Left renal pelvis (tissue), 4 donors: ENCODE data around the gene ATP10A. TPM values are rescaled to one million over a fixed set of nuclear protein-coding genes. Genes with fewer than 3 reads are reported as not detected.

ENCODE experiments used
- DNase-seq, 4 donors: peaks; one replicate each; pipeline ENCODE4 v3.0.0-alpha.2; 2013; ENCODE audit warnings: low read depth in 4 of 4, low spot score in 3 of 4
- polyA plus RNA-seq, 4 donors: library from polyadenylated mRNA; unstranded; fragments of 120-200 nt; gene quantifications; one replicate each; pipeline ENCODE4 v1.2.1, GENCODE V29; 2013; ENCODE audit not compliant: insufficient read length in 4 of 4

The ATP10A gene
- polyA plus RNA-seq, 4 donors: 2.8 to 6.1 (median 4.0) TPM

DNA sequence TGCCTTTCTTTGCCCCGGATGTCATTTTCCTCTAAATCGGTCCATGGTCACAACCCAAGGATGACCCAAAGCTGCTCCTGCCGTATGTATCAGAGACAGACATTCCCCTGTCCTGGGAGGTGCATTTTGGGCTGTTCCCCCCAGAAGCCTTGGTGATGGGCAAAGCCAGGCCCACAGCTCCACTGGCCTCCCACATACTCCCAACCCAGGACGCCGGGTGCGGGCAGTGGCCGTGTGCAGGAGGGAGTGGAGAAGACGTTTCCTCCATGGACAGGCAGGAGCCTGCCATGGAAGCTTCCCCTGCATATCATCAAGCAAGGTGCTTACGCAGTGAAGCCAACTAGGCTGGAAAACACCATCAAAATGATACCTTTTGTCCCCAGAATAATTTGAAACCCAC lies 175.0 kb downstream of the ATP10A start:
- DNase-seq: no peak

DNA sequence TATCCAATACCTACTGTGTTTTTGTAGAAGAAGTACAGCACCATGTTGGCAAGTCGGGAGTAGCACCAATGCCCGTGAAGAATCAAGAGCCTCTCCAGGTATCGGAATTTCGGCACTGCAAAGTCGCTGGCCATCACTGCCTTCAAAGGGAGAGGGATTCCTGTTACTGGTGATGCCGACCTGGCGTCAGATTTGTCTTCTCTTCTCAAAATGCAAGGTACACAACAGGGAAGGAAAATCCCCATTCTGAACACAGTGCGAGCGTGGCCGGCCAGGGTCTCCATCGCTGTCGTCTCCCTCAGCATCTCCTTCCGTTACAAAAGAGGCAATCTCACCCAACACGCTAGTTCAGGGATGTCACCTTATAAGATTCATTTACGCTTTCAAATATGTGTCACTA lies 175.4 kb downstream of the ATP10A start:
- no peak for DNase-seq

DNA sequence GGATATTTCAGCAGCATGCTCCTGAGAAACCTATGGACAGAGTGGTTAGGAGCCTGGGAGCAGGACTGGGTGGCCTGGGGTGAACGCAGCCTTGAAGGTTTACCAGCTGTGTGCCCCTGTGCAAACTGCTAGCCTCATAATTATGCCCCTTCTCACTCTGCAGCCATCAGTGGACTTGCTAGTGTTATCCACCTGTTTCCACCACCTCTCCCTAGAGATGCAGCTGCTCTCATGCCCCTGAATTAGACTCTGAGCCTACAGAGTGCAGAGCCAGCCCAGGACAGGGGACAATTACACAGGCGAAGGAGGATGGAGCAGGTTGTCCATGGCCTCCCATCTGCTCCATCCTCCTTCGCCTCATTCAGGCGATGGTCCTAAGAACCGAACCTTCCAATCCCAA lies 175.9 kb downstream of the ATP10A start:
- no peak for DNase-seq

DNA sequence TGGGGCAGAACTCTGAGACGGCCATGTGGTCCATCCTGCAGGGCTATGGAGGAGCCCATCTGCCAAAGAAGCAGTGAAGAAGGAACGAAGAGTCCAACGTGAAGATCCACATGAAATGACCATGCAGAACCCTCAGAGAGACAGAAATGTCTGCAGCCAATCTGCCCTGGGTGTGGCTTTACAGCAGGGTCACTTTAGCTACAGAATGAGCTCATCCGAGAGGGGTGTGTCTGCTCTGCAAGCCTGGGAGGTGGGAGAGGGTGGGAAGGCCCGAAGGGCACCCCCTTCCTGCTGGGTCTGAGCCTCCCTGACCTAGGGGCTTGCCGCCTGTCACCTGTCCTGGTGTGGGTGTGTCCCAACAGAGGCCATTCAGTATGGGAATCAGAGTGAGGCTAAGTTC lies 176.3 kb downstream of the ATP10A start:
- DNase-seq: no peak

DNA sequence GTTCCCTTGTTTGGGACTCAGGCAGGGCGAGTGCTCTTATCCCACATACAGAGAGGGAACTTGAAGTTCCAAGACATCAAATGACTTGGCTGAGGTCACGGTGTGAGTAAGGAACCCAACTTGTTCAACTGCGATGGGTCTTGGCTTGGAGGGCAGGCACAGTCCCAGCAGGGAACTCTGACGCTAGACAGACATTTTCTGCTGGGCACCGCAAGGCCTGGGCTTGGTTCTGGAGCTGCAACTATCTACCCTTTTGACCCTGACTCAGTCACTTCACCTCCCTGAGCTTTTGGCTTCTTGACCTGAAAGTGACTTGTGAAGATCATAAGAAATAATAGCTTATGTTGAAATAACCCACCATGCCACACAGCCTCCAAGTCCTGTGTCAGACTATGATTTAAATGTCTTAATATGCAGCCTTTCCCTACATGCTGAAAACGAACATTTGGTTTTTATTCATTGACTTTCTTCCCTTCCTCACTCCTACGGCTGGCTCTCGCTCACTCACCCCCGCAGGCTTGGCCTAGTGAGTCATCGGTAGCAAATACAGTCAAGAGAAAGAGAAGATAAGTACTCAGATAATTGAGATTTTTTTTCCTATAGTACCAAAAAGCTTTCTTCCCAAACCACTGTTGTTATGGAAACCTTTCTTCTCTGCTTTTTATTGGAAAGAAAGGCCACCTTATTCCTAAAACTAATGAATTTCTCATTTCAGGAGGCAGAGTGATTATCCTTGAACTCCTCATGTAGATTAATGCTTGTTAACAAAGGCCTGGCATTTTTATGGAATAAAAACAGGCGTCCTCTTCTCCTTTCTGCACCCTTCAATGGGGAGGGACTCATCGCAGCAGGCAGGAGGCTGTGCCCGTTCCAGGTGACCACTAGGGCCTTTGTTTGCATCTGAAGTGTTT lies 178.4 kb downstream of the ATP10A start:
- DNase-seq: no peak

DNA sequence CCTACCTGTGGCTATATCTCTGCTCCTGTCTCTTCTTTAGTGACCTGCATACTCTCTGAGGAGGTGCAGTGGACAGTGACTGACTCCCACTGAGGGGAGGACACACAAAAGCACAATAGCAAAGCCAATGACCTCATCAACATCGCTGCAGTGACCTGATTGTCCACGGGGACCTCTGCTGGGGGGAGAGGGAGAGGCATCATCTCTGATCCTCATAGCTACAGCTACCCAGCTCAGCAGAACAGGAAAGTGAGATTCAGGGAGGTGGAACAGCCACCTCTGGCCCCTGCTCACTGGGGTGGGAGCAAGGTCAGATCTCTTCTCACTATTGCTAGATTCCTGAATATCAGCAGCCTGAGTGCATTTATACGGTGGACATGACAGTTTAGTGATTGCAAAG lies 179.2 kb downstream of the ATP10A start:
- DNase-seq: no peak

DNA sequence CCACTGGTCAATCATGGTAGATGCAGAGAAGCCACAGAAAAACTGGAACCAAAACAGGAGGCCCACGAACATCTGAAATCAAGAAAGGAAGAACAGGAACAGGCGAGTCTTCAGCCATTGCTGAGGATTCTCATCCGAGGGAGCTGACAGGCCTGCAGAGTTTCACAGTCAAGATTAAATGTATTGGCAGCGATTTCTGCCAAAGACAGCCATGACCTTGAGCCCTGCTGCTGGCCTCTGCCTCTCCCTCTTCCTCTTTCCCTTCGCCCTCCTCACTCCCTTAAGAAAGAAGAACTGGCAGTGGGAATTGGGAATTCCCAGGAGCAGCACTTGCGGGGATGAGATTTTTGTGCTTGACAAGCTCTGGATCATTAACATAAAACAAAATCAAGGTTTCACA lies 179.7 kb downstream of the ATP10A start:
- DNase-seq: no peak

DNA sequence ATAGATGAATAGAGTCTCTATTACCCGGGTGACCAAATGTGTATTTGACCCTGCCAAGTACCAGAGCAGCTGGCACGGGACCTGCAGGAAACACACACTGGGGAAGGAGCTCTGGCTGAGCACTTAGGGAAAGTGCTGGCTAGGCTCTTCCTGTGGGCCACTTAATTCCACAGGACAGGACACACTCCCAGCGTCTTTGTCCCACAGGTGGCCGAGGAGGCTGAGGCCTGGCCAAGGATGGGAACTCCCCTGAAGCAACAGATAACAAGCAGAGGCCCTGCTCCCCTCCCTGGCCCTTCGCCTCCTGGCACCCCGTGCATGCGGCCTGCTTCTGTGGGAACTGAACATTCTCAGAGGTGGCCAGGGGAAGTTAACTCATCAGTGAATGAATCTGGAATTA lies 180.8 kb downstream of the ATP10A start:
- DNase-seq: no peak

DNA sequence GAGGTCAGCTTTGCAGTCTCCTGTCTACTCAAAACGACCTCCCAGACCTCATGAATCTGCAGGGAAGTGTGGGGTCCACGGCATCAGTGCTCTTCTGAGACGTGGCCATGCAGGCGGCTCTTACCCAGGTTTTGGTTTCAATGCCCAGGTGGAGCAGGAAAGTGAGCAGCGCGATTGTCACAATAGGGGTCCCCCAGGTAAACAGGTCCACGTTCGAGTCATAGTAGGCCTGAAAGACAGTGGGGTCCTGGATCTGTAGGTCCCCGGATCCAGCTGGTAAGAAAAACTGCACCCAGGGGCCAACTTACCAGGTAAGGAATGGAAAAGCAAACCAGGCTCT lies 182.5 kb downstream of the ATP10A start:
- no peak for DNase-seq

DNA sequence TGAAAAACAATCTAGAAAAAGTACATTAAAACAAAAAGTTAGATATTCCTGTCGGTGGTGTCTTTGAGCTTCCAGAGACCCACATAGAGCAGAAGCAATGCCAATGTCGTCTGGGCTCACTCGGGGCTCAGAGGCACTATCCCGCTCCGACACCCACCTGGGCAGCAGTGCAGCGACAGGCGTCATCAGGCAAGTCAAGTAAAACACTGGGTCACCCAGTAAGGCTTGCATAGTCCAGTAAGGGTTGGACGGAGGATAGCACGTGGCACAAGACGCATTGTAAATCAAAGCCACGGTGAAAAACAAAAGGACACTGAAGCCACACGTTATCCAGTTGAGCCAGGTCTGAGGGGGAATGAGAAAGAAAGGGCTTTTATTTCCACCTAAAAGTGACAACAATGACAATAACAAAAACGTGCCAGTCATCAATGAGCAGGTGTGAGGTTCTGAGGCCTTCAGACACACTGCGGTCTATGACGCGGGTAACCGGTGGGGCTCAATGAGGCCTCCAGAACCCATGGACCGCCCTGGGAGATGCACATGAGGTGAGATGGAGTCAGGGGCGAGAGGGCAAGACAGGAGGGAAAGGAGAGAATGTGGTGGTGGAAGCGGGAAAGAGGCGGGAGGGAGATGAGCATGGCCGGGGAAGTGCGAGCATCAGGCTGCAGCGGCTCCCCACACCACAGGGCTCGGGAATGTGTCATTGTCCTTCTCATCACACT lies 183.0 kb downstream of the ATP10A start:
- DNase-seq: no peak

DNA sequence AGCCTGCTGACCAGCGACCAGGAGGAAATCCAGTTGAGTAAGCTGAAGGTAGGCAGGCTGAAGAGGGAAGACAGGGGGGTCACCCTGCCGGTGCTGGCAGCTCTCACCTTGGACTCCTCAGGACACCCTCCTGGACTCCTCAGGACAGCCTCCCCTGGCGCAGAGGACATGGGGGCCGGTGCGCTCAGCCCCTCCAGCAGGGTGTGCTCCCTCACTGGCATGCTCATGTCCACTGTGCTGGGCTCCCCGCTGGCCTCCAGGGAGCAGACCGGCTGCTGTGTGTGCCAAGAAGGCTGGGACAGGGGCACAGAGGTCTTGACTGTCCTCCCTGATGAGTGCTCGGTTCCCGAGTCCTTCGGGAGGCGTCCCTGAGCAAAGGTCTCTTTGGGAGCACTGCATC lies 183.6 kb downstream of the ATP10A start:
- no peak for DNase-seq

DNA sequence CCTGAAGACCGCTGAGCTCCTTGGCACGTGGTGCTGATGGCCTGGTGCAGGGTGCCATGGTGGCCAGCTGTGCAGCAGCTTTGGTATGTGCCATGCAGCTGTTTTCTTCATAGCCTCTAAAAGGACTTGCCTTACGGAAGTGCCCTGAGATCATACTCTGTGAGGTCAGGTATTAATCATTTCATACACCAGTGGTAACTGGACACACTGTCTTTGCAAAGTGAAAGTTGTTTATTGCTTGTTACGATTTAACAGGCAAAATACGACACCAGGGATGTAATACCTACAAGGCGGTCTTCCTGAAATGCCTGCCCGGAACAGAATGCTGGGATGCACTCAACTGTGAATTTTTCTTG lies 184.6 kb downstream of the ATP10A start:
- no peak for DNase-seq

DNA sequence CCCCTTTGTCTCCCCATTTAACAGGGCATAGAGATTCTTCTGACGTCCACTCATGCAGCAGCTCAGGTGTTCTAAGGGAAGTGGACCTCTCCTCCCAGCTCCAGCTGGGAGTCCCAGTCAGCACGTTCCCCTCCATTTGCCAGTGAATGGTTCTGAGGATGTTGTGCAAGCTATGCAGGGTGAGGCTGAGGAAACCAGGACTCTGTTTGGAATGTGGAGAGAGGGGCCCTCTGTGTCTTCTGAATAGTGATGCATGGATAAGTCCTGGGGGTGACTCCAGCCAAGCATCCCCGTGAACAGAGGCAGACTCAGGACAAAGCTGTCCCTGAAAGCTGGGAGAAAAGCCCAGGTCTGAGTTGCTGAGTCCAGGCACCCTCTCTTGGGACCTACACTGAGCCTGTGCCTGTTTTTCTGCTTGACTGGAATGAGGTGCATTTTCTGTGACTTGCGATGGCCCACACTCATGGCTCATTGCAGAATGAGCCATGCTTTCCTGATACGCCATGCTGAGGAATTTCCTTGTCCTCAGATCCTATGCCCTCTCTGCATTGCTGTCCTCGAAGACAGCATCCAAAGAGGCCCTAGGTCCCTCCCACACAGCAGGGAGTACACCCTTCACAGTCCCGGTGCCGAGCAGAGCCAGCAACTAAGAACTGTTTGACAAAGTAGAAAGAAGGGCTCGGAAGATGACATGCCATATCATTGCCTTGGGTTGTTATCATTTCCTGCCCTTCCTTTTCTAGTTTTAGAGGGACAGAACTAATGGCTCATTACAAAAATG lies 185.2 kb downstream of the ATP10A start:
- DNase-seq: no peak

DNA sequence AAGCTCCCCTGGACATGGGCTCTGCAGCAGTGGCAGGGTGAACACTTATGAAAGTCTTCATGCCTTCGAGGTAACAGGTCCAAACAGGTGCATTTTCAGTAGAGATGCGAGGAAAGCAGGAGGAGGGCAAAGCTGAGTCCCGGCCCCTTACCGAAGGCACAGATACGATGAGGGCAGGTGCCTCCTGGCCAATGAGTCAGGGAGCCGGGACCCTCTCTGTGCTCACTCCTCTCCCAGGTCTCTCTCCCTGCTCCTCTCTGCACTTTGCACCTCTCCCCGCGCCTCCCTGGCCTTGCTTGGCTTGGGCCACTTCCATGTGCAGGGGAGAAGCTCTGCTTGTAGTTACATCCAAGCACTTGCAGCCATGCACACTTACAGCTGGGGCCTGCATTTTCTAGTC lies 187.1 kb downstream of the ATP10A start:
- no peak for DNase-seq

DNA sequence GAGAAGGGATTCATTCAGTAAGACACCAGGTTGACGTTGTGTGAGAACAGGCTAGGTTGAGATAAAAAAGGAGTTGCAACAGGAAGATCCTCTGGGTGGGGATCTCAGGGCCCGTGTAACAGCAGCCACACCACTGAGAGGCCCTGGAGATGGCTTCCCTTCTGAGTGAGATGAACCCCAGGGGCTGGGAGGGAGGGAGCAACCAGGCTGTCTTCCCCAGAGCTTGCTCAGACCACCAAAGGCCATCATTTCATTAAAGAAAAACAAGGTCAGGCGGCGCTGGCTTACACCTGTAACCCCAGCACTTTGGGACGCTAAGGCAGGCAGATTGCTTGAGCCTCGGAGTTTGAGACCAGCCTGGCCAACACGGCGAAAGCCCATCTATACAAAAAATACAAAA lies 187.7 kb downstream of the ATP10A start:
- no peak for DNase-seq

DNA sequence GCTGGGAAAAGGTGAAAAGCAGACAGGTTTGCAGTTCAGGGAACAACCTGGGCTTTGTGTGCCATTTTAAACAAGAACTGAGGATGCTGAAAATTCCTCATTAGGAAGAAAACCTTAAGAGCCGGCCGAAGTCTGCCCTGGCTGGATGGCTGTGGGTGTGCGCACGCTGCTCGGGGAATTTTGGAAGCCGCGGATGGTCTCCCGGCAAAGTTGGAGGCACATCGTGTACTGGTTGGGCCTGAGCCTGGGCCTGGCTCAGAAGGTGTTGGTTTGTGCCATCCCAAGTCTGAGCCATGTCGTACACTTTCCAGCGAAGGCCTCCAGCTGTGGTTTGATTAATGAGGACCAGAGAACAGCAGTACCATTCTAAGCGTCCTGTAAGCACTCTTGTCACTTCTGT lies 188.2 kb downstream of the ATP10A start:
- no peak for DNase-seq

DNA sequence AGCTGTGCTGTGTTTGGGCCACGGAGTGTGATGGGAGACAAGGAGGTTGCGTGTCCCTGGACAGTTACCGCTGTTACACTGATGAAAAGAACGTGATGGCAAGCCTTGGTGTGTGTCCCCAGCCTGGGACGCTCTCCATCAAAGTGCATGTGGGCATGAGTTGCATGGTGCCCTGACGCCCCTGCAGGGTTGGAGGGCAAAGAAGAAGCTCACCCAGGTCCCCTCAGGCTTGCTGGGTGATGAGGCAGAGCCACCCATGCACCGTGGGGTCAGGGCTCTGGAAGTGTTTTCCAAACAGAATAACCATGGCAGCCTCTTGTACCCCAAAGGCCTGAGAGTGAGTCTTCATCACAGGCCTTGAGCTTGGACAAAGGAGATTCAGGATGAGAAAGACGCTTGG lies 189.2 kb downstream of the ATP10A start:
- DNase-seq: no peak

DNA sequence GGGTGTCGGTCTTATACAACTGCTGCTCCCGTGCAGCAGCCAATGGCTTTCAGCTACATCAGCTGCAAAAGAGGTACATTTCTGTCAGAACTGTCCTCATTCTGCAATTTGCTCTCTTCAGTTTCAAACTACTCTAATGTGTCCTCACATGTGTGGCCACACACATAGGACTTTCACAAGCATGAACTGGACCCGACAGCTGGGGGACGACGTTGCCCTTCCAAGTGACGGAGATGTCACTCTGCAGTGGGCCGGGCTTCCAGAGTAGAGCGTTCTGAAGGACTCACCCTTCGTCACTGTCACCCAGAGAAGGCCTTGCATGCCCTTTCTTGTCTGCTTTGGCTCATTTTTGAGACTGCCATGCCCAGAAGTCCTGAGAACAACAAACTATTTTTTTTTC lies 189.8 kb downstream of the ATP10A start:
- DNase-seq: no peak

DNA sequence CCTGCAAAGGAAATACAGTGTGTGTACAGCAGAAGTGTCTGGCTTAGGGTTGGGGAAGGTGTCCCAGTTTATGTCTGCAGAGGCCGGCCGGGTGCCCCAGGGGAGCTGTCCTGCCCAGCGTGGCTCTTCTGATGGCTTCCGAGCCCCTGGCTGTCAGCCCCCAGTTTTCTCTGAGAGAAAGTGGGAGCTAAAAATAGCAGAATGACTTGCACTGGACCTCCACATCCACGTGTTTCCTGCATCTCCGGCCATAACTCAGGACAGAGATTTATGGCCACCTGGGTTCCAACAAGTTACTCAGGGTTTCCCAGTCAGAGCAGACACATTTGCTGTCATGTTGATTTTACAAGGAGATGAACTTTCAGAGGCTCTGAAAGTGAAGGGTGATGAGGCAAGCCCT lies 192.0 kb downstream of the ATP10A start:
- DNase-seq: peak in 3 of 4 donors; percentile 37 to 60 (median 45)

DNA sequence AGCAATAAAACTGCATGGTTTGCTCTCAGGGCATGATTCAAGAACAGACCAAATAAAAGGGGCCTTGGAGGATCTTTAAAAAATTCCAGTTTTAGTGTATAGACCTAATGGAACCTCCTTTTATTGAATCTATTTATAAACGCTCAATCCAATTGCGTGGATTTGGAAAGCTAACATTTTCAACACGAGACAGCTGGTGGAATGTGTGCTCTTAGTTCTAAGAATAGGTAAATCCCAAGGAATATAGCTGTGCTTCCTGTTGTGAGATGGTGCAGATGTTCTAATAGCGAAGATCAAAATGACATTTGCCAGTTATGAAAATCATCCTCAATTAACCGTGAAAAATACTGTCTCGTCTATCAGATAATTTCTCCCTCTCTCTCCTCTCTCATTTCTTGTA lies 192.5 kb downstream of the ATP10A start:
- DNase-seq: no peak

DNA sequence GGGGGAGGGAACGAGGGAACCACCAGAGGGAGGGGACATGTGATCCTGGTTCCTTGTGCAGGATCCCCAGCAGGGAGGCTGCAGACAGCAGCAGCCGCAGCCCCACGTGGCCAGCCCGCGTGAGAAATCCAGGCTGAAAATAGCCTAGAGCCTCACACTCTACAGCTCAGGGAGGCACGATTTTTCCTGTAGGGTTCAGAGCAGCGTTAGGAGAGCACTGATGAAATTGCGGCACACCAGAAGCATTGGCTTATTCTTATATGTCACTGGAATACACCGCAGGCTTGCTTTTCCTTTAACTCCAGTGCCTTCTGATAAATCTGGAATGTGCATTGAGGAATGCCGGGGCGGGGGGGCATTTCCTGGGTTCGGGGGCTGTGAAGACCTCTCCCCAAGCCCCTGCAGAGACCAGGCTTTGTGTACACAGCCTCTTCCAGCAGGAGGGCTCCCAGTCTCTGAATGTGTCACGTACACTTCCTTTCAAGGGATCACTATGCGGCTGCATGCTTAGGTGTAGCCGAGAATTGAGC lies 193.0 kb downstream of the ATP10A start:
- peak in 2 of 4 donors; percentile 44 to 46 for DNase-seq
